Smooth muscle cell (in vitro differentiated cells): ENCODE measurements around the gene MYO1H. TPM values are rescaled to one million over a fixed set of nuclear protein-coding genes. Genes with fewer than 3 reads are reported as not detected.
A peak's percentile ranks its signal among the peaks of the same experiment; 100 is the strongest.
"Not testable (repeated sequence)": the region's sequence is repeated elsewhere in the genome, so short reads cannot be mapped to it uniquely, and the experiment has no call there.

Experiments used
- DNase-seq: peaks from one replicate; lab custom pipeline; 2025; ENCODE audit not compliant: unreplicated experiment; lab: John Stamatoyannopoulos, UW
- H2AFZ ChIP-seq: fragments of 200-600 bp; sonication (generic); 2 replicates; pipeline ENCODE4 v1.6.0; 2016; ENCODE audit warnings: antibody characterized with exemption, low read depth, mild to moderate bottlenecking
- H3F3A ChIP-seq: fragments of 200-600 bp; sonication (generic); 2 replicates; pipeline ENCODE4 v1.6.0; 2017; ENCODE audit warnings: antibody characterized with exemption, low read depth
- H3K27ac ChIP-seq: fragments of 200-600 bp; sonication (generic); 2 replicates; pipeline ENCODE4 v1.5.1; 2016; ENCODE audit warnings: low read depth, mild to moderate bottlenecking
- H3K27me3 ChIP-seq: fragments of 200-600 bp; sonication (generic); 2 replicates; pipeline ENCODE4 v1.6.1; 2016; ENCODE audit warnings: low read depth, mild to moderate bottlenecking
- H3K36me3 ChIP-seq: fragments of 200-600 bp; sonication (generic); 2 replicates; pipeline ENCODE4 v1.5.1; 2016; ENCODE audit warnings: low read depth
- H3K4me1 ChIP-seq: fragments of 200-600 bp; sonication (generic); 2 replicates; pipeline ENCODE4 v1.5.1; 2016; ENCODE audit warnings: low read depth
- H3K4me2 ChIP-seq: fragments of 200-600 bp; sonication (generic); 2 replicates; pipeline ENCODE4 v1.6.0; 2016; ENCODE audit warnings: mild to moderate bottlenecking
- H3K4me3 ChIP-seq: fragments of 200-600 bp; sonication (generic); 2 replicates; pipeline ENCODE4 v1.5.1; 2016; ENCODE audit warnings: mild to moderate bottlenecking
- H3K79me2 ChIP-seq: fragments of 200-600 bp; sonication (generic); 2 replicates; pipeline ENCODE4 v1.6.0; 2016; ENCODE audit warnings: low read depth, mild to moderate bottlenecking
- H3K9ac ChIP-seq: fragments of 200-600 bp; sonication (generic); 2 replicates; pipeline ENCODE4 v1.6.0; 2016; ENCODE audit warnings: low read depth
- H3K9me3 ChIP-seq: fragments of 200-600 bp; sonication (generic); replicated peaks from 2 replicates; pipeline ENCODE4 v1.5.1; 2016; ENCODE audit warnings: low read depth
- H4K20me1 ChIP-seq: fragments of 200-600 bp; sonication (generic); 2 replicates; pipeline ENCODE4 v1.6.0; 2016; ENCODE audit warnings: low read depth
- WGBS: methylation state at CpG from one replicate; pipeline ENCODE4 v1.1.7; 2016; ENCODE audit warnings: low lambda C conversion rate; 5-methylcytosine and 5-hydroxymethylcytosine counted together
- polyA plus RNA-seq: library from polyadenylated mRNA; unstranded; fragments of >200 nt; fragmentation: Nextera tagmentation; extraction: Ambion mirVana; gene quantifications from 2 replicates; pipeline ENCODE4 v1.2.1, GENCODE V29; 2016
- total RNA-seq: library from RNA; depleted of rRNA; stranded (reverse); fragments of >200 nt; gene quantifications from 2 replicates; pipeline ENCODE4 v1.2.3, GENCODE V29; 2014
- TF ChIP-seq, protein P1 (sequence below): fragments of 200-600 bp; sonication (generic); IDR thresholded peaks from 2 replicates; pipeline ENCODE4 v1.5.1; 2017; ENCODE audit warnings: borderline replicate concordance, mild to moderate bottlenecking, antibody characterized with exemption; ENCODE audit not compliant: insufficient read depth, poor library complexity, severe bottlenecking

MYO1H gene
- total and polyA plus RNA-seq, 2 experiments from 2014 or later = 0.03 to 2.3 TPM

DNA sequence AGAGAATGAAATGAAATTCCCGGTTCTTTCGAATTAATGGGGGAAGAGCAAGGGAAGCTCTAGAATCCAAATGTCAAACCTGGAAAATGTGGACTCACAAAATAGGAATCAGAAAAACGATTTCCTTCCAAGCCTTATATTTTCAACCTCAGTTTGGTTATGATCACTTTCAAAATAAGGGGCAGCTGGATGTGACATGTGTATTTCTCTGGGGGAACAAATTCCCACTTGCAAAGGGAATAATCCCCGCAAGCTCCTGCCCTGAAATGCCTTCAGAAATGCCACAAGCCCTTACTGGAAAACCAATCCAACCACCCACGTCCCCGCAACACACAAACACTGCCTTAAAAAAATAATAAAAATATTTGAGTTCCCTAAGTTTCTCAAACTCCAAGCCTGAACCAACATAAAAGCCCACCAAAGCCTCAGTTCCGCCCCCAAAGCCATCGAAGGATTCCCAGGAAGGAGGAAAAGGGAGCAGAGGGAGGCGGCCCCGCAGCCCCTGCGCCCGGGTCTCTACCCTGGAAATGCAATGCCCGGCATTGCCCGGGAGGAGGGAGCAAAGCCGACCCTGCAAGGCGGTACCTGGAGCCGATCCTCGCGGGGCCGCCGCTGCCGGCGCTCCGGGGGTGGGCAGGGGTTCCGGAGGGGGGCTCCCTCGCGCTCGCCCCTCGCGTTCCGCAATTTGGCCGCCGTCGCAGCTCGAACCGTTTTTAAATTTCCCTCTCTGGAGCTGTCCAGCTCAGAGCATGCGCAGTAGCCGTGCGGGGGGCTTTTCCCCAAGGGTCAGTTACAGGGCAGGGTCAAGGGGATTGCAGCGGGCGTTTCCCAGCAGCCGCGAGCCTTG is 38.9 kb upstream of the MYO1H start, which contains the start of gene FOXN4:
Gene FOXN4, minus strand, starts transcription at position 751 of the 847 bp plus-strand sequence. CDS start 963 bp downstream, outside the sequence.
- H3K27ac ChIP-seq = no peak within 1 kb of the TSS
- no peaks in the 10 kb centered on the region for H3F3A ChIP-seq
- peak within 1 kb of the TSS; percentile 88 for H3K4me2 ChIP-seq
- H4K20me1 ChIP-seq = no peaks in the 10 kb centered on the region
- no peak for DNase-seq
- TF ChIP-seq, protein P1, sequence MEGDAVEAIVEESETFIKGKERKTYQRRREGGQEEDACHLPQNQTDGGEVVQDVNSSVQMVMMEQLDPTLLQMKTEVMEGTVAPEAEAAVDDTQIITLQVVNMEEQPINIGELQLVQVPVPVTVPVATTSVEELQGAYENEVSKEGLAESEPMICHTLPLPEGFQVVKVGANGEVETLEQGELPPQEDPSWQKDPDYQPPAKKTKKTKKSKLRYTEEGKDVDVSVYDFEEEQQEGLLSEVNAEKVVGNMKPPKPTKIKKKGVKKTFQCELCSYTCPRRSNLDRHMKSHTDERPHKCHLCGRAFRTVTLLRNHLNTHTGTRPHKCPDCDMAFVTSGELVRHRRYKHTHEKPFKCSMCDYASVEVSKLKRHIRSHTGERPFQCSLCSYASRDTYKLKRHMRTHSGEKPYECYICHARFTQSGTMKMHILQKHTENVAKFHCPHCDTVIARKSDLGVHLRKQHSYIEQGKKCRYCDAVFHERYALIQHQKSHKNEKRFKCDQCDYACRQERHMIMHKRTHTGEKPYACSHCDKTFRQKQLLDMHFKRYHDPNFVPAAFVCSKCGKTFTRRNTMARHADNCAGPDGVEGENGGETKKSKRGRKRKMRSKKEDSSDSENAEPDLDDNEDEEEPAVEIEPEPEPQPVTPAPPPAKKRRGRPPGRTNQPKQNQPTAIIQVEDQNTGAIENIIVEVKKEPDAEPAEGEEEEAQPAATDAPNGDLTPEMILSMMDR = no peak
- 13% methylated on average over 29 of the region's 43 CpGs for WGBS
- peaks cover 86% of the 10 kb centered on the region for H3K27me3 ChIP-seq
- H3K79me2 ChIP-seq = no peaks in the 10 kb centered on the region
- H3K36me3 ChIP-seq = no peaks in the 10 kb centered on the region
- peak within 1 kb of the TSS; percentile 48 for H3K4me3 ChIP-seq
- H3K4me1 ChIP-seq = peaks cover 9% of the 10 kb centered on the region
- H2AFZ ChIP-seq = no peak within 1 kb of the TSS
- no peak within 1 kb of the TSS for H3K9ac ChIP-seq
- no peaks in the 10 kb centered on the region for H3K9me3 ChIP-seq

DNA sequence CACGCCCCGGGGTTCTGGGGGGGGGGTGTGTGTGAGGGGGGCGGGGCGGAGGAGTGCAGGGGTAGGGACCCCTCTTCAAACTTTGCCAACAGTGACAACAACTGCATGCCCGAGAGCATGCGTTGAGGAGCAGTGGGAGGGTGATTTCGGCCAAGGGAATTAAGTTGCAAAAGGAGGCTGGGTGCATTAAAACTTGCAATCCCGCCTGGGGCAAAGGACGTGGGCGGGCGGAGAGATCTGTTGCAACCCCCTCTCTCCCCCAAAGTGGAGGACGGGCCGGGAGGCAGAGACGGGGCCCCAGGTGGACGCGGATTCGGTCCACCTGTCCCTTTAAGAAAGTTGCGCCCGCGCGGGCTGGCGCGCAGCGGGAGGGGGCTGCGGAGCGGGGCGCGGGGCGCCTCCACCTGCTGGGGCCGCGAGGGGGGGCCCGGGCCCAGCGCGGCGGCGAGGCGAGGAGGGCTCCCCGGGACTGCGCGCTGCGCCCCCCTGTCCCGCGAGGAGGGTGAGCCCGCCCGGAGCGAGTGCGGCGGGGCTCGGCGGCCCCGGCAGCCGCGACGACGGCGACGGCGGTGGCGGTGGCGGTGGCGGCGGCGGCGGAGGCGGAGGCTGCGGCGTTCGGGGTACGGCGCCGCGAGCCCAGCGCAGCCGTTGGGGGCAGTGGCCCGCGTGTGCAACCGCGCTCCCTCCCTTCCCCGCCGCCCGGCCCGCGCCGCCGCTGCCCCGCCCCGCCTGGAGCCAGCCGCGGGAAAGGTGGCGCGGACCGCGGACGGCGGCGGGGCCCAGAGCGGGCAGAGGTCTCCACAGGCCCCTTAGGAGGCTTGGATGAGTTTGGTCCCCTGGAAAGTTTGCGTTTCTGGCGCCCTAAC is 38.1 kb upstream of the MYO1H start:
- Histone ChIP-seq H2AFZ (no peak overlapping the region), H3K9ac (no peak overlapping the region), H3K4me2 (peak overlapping the region; percentile 88), H3K4me3 (peak overlapping the region; percentile 48), H3K27ac (no peak overlapping the region), H3K79me2 (no peaks in the 10 kb centered on the region), H3K36me3 (no peaks in the 10 kb centered on the region), H3K4me1 (peaks cover 9% of the 10 kb centered on the region), H3F3A (no peaks in the 10 kb centered on the region), H4K20me1 (no peaks in the 10 kb centered on the region), H3K9me3 (no peaks in the 10 kb centered on the region), H3K27me3 (peaks cover 89% of the 10 kb centered on the region)
- no peak for DNase-seq
- TF ChIP-seq, protein P1 = no peak
- under 1% methylated on average over 38 of the region's 99 CpGs for WGBS

DNA sequence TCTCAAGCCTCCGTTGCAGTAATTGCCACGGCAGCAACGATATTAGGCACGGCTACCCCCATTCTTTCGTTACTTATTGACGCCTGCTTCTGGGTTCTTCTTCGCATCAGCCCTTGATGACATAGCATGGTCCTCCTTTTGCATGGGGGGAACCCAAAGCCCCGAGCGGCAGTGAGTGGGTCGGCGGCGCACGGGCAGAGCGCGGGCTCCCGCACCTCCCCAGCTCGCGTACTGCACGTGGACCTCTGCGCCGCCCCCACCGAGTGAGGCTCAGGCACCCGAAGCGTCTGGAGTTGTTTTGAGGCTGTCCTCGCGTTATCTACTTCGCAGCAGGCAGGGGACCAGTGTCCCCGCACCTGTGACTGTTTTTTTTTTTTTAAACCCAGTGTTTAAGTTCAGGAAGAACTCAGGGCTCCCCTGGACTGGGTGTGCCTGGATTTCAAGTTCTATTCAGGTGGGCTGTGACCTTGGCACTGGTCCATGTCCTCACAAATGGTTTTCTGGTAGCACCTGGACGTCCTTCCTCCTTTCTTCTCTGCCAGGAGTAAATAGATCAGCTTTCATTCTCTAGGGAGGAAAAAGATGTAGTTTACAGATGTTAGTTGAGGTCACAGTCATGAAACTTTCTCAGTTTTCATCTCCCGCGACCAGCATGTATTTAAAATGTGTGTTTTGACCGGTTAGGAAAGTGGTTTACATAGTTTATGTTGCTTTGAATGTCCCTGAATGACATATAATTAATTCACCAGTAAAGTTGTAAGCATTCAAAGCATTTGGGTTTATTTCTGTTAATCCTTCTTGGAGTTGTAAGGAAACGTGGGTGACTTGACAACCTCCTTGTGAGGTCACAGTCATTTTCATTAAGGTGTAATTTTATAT is 37.2 kb upstream of the MYO1H start:
- no peak overlapping the region for H2AFZ ChIP-seq
- H3K4me1 ChIP-seq = peaks cover 9% of the 10 kb centered on the region
- H3K4me3 ChIP-seq = peak overlapping the region; percentile 48
- H3F3A ChIP-seq = no peaks in the 10 kb centered on the region
- WGBS = 11% methylated on average over 32 of the region's 33 CpGs
- H3K36me3 ChIP-seq = no peaks in the 10 kb centered on the region
- no peaks in the 10 kb centered on the region for H4K20me1 ChIP-seq
- peak overlapping the region; percentile 87 for H3K4me2 ChIP-seq
- no peak for DNase-seq
- no peaks in the 10 kb centered on the region for H3K9me3 ChIP-seq
- H3K27ac ChIP-seq = no peak overlapping the region
- H3K79me2 ChIP-seq = no peaks in the 10 kb centered on the region
- TF ChIP-seq, protein P1 = no peak
- H3K9ac ChIP-seq = no peak overlapping the region
- peaks cover 89% of the 10 kb centered on the region for H3K27me3 ChIP-seq

DNA sequence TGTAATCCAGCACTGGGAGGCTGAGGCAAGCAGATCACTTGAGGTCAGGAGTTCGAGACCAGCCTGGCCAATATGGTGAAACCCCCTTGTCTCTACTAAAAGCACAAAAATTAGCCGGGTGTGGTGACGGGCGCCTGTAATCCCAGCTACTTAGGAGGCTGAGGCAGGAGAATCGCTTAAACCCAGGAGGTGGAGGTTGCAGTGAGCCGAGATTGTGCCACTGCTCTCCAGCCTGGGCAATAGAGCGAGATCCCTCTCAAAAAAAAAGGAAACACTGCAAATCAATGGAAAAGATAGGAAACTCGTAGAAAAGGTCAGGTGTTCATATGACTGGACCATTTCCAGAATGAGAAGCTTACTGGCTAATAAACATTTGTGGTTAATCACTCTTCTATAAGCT is 26.4 kb upstream of the MYO1H start:
- H3K9ac ChIP-seq, DNase-seq, H4K20me1 ChIP-seq, H3K79me2 ChIP-seq, H3K9me3 ChIP-seq, H3K36me3 ChIP-seq, H3K27ac ChIP-seq, H2AFZ ChIP-seq, H3K4me3 ChIP-seq, H3K4me1 ChIP-seq, H3F3A ChIP-seq, H3K4me2 ChIP-seq: not testable (repeated sequence)
- peaks cover 68% of the 10 kb centered on the region for H3K27me3 ChIP-seq
- WGBS = 91% methylated on average over 8 of the region's 8 CpGs
